NT2/D1 (cell line): ENCODE results near the gene SLC25A45.

ENCODE experiments used
- SUZ12 ChIP-seq: IDR thresholded peaks from 2 replicates; pipeline ENCODE4 v1.6.1; 2011; ENCODE audit not compliant: insufficient read length, insufficient read depth; ENCODE audit errors: extremely low read depth
- YY1 ChIP-seq: IDR thresholded peaks from 2 replicates; pipeline ENCODE4 v1.6.1; 2011; ENCODE audit not compliant: insufficient read length, insufficient read depth

DNA sequence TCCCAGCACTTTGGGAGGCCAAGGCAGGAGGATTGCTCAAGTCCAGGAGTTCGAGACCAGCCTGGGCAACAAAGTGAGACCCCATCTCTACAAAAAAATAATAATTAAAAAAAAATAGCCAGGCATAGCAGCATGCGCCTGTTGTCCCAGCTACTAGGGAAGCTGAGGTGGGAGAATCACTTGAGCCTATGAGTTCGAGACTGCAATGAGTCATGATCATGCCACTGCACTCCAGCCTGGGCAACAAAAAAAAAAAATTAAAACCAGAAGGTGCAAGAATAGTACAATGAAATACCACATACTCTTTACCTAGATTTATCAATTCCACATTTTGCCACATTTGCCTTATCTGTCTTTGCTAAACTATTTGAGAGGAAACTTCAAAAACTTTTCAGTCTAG, 40.6 kb downstream of the SLC25A45 start:
- TF ChIP-seq SUZ12 = no peak
- no peak for TF ChIP-seq YY1
